Aorta (tissue), 5 donors: ENCODE measurements around the gene H2BK1. TPM values are rescaled to one million over a fixed set of nuclear protein-coding genes. Genes with fewer than 3 reads are reported as not detected.
A peak's percentile ranks its signal among the peaks of the same experiment; 100 is the strongest.

Experiments
- ATAC-seq: fragments of 200-7000 bp; cut with Tn5 transposase; one replicate; pipeline ENCODE4 v1.9.1; 2022; ENCODE audit warnings: moderate library complexity; ENCODE audit not compliant: low FRiP score
- DNase-seq, 2 donors: peaks; one replicate each; pipeline ENCODE4 v3.0.0-alpha.2; 2020
- H3K27ac ChIP-seq, 2 donors: one replicate each; pipeline ENCODE4 v1.5.1; 2013; ENCODE audit warnings: low read length in 2 of 2, mild to moderate bottlenecking in 2 of 2, moderate library complexity in 2 of 2, control low read depth in 1 of 2, inconsistent platforms in 1 of 2, low read depth in 1 of 2
- H3K27me3 ChIP-seq, 2 donors: one replicate each; pipeline ENCODE4 v1.6.1; 2013; ENCODE audit warnings: control low read depth in 1 of 2, low read length in 1 of 2, mild to moderate bottlenecking in 1 of 2, moderate library complexity in 1 of 2; ENCODE audit not compliant: insufficient read depth in 2 of 2, control insufficient read depth in 1 of 2
- H3K36me3 ChIP-seq, 2 donors: one replicate each; pipeline ENCODE4 v1.6.1; 2013; ENCODE audit warnings: control low read depth in 1 of 2, low read length in 1 of 2, mild to moderate bottlenecking in 1 of 2; ENCODE audit not compliant: insufficient read depth in 2 of 2, control insufficient read depth in 1 of 2
- H3K4me1 ChIP-seq, 2 donors: one replicate each; pipeline ENCODE4 v1.6.1; 2013; ENCODE audit warnings: low read length in 2 of 2, control low read depth in 1 of 2, mild to moderate bottlenecking in 1 of 2, moderate library complexity in 1 of 2; ENCODE audit not compliant: insufficient read depth in 2 of 2, control insufficient read depth in 1 of 2
- H3K4me3 ChIP-seq, 2 donors: one replicate each; pipeline ENCODE4 v1.5.1; 2013; ENCODE audit warnings: low read length in 2 of 2, control low read depth in 1 of 2, mild to moderate bottlenecking in 1 of 2
- H3K9me3 ChIP-seq: one replicate; pipeline ENCODE4 v1.6.1; 2013; ENCODE audit warnings: mild to moderate bottlenecking, low read length; ENCODE audit not compliant: control insufficient read depth
- WGBS, 2 donors: extraction: QIAGEN DNeasy Blood & Tissue Kit; methylation state at CpG; one replicate each; pipeline ENCODE4 v1.1.7; 2013; 5-methylcytosine and 5-hydroxymethylcytosine counted together
- intact Hi-C, 2 donors: fragments of 100-400 bp; cut with DNase I; formaldehyde crosslinking; loops; one replicate each; pipeline versions ENCODE4 v1.14.2 to v1.15.0; 2022
- polyA plus RNA-seq, 2 donors: library from polyadenylated mRNA; stranded (reverse); fragments of 200-250 nt; gene quantifications; one replicate each; pipeline ENCODE4 v1.2.3, GENCODE V29; 2013
- total RNA-seq, 2 donors: library from RNA; stranded (reverse); fragmentation: NEBNext Ultra II Directional; extraction: Animal tissue kit (Norgen Biotek cat#: 25700); gene quantifications; one replicate each; pipeline ENCODE4 v1.2.1, GENCODE V29; 2021
- donor health status: healthy with polysubstance abuse.
- donor health status: Bipolar disorder and iron deficiency.
- donor health status: DM: no; HTN: no; CAD: no.
- donor health status: DM: no; HTN: no; CAD: no.
- donor health status: DM: yes; HTN: yes; CAD: no.

H2BK1 gene
- total and polyA plus RNA-seq, 4 donors, result 2.2 TPM; not detected in 3

- 75 to 78% methylated on average over 44 of the region's 44 CpGs for WGBS, 2 donors
- no peak overlapping the region for H3K4me3 ChIP-seq
- no peaks in the 10 kb centered on the region for H3K27me3 ChIP-seq
- H3K4me1 ChIP-seq, result no peaks in the 10 kb centered on the region
- peak in 1 of 2 donors; percentile 67 for DNase-seq
- no peak overlapping the region for H3K27ac ChIP-seq
- no peaks in the 10 kb centered on the region for H3K9me3 ChIP-seq
- peaks cover 0 to 8% of the 10 kb centered on the region in 2 donors for H3K36me3 ChIP-seq
- ATAC-seq, result no peak
- intact Hi-C loops, result no loop called here
These were observed 27.2 kb upstream of the H2BK1 start for GRCh38 chr7:151237244-151238189.

DNA sequence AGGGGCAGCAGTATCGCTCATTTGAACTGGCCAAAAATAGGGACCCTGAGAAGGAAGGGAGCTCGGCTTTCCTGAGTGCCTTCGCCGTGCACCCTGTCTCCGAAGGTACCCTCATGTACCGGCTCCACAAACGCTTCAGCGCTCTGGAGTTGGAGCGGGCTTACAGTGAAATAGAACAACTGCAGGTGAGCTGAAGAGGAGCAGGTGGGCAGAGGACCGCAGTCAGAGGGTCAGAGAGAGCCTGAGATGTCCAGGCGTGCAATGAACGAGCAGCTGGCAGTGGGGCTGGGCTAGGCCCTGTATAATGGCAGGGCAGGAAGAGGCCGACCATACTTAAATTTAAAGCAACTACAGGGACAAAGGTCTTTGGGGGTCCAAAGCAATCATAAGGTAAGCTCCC lies 26.1 kb upstream of the H2BK1 start:
- H3K4me1 ChIP-seq, result no peaks in the 10 kb centered on the region
- H3K27me3 ChIP-seq, result no peaks in the 10 kb centered on the region
- 73 to 81% methylated on average over 13 of the region's 13 CpGs for WGBS, 2 donors
- intact Hi-C loops, result no loop called here
- no peak for ATAC-seq
- H3K36me3 ChIP-seq, result peaks cover 0 to 5% of the 10 kb centered on the region in 2 donors
- no peak for DNase-seq
- H3K4me3 ChIP-seq, result no peak overlapping the region
- no peaks in the 10 kb centered on the region for H3K9me3 ChIP-seq
- no peak overlapping the region for H3K27ac ChIP-seq

GRCh38 chr7:151235091-151235787 lies 25.0 kb upstream of the H2BK1 start:
- WGBS, 2 donors, result 80 to 84% methylated on average over 28 of the region's 28 CpGs
- ATAC-seq (no peak), DNase-seq (peak in 1 of 2 donors; percentile 65)
- no peak overlapping the region for H3K4me3 ChIP-seq
- no peak overlapping the region for H3K27ac ChIP-seq
- H3K9me3 ChIP-seq, result no peaks in the 10 kb centered on the region
- peaks cover 0 to 5% of the 10 kb centered on the region in 2 donors for H3K36me3 ChIP-seq
- intact Hi-C loops, result no loop called here
- no peaks in the 10 kb centered on the region for H3K27me3 ChIP-seq
- no peaks in the 10 kb centered on the region for H3K4me1 ChIP-seq

GRCh38 chr7:151233804-151234203 lies 23.5 kb upstream of the H2BK1 start:
- no peaks in the 10 kb centered on the region for H3K9me3 ChIP-seq
- peak overlapping the region in 1 of 2 donors; percentile 92 for H3K4me3 ChIP-seq
- peak overlapping the region in 1 of 2 donors; percentile 20 for H3K27ac ChIP-seq
- H3K4me1 ChIP-seq, result no peaks in the 10 kb centered on the region
- intact Hi-C loops, result no loop called here
- WGBS, 2 donors, result 67 to 76% methylated on average over 9 of the region's 9 CpGs
- H3K27me3 ChIP-seq, result no peaks in the 10 kb centered on the region
- peaks cover 0 to 3% of the 10 kb centered on the region in 2 donors for H3K36me3 ChIP-seq
- ATAC-seq, result no peak
- peak in 1 of 2 donors; percentile 66 for DNase-seq

- Histone ChIP-seq H3K27me3 (no peaks in the 10 kb centered on the region), H3K4me3 (peak overlapping the region; percentile 90 to 92), H3K4me1 (no peaks in the 10 kb centered on the region), H3K36me3 (peaks cover 0 to 3% of the 10 kb centered on the region in 2 donors), H3K27ac (peak overlapping the region; percentile 23 to 62), H3K9me3 (no peaks in the 10 kb centered on the region)
- DNase-seq (peak; percentile 77 to 87), ATAC-seq (peak; percentile 66)
- intact Hi-C loops, result no loop called here
- 2 to 3% methylated on average over 36 of the region's 36 CpGs for WGBS, 2 donors
These were observed 22.8 kb upstream of the H2BK1 start for GRCh38 chr7:151232917-151233701.

DNA sequence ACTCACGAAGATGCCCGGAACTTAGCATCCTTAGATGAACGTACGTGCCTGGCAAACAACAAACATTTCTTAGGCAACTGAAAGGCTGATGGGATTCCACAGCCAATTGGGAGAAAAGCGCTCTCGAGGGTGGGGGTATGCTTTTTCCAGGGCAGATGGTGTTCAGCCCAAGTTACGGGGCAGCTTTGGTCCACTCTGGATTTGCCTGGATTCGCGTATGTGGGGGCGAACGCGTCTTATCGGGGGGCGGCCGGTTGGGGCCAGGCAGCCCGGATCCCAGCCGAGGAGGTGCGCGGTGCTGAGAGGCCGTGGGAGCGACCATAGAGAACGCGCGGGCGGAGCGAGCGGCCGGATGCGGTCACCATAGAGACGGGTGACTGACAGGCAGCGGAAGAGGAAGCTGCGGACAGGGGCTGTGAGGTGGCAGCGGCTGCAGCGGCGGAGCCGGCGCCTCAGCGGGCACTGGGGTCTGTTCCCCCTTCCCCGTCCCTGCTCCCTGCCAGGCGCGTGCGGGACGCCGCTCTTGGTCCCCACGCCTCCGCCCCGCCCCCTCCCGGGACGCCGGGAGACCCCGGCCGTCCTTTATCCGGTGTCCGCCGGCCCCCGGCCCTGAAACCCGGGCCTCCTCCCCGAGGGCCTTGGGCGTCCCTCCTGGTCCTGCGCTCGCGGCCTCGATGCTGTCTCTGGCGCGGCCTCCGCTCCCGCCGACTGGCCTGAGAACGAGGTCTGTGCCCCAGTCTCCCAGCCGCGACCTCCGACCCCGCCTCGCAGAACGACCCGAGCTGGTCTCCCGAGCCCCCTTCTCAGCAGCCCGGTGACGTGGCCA lies 22.0 kb upstream of the H2BK1 start, which contains the start of gene CHPF2:
CHPF2 (plus strand) TSS at position 393 of the 826 bp plus-strand sequence. CDS start 1,529 bp downstream, outside the sequence.
- Histone ChIP-seq H3K4me3 (peak within 1 kb of the TSS; percentile 90 to 92), H3K4me1 (no peaks in the 10 kb centered on the region), H3K9me3 (no peaks in the 10 kb centered on the region), H3K27me3 (no peaks in the 10 kb centered on the region), H3K27ac (peak within 1 kb of the TSS; percentile 23 to 79), H3K36me3 (no peaks in the 10 kb centered on the region)
- ATAC-seq, result peak; percentile 96
- 1% methylated on average over 77 to 79 of the region's 79 CpGs for WGBS, 2 donors
- intact Hi-C loops, result no loop called here
- peak; percentile 96 to 97 for DNase-seq

GRCh38 chr7:151231080-151231479 lies 20.8 kb upstream of the H2BK1 start:
- 56 to 68% methylated on average over 1 of the region's 1 CpG for WGBS, 2 donors
- H3K4me1 ChIP-seq, result no peaks in the 10 kb centered on the region
- H3K9me3 ChIP-seq, result no peaks in the 10 kb centered on the region
- no peak for ATAC-seq
- H3K27ac ChIP-seq, result no peak overlapping the region
- no peaks in the 10 kb centered on the region for H3K27me3 ChIP-seq
- intact Hi-C loops, result no loop called here
- no peak for DNase-seq
- H3K36me3 ChIP-seq, result no peaks in the 10 kb centered on the region
- no peak overlapping the region for H3K4me3 ChIP-seq
